H7 (cell line): ENCODE measurements around the gene MTHFSD. TPM values are rescaled to one million over a fixed set of nuclear protein-coding genes. Genes with fewer than 3 reads are reported as not detected.

Experiments used
- DNase-seq: peaks from one replicate; pipeline ENCODE4 v3.0.0; 2012
- H3K27me3 ChIP-seq: 2 replicates; pipeline ENCODE4 v1.6.0; 2011; ENCODE audit warnings: mild to moderate bottlenecking, low read length; ENCODE audit not compliant: control insufficient read depth, insufficient read depth
- H3K36me3 ChIP-seq: replicated peaks from 2 replicates; pipeline ENCODE4 v1.5.1; 2011; ENCODE audit warnings: low read length; ENCODE audit not compliant: control insufficient read depth, insufficient read depth
- H3K4me3 ChIP-seq: 2 replicates; pipeline ENCODE4 v1.5.1; 2011; ENCODE audit warnings: low read depth, mild to moderate bottlenecking, control low read depth, low read length, moderate library complexity; ENCODE audit not compliant: insufficient read depth
- total RNA-seq: library from RNA; depleted of rRNA; stranded (reverse); fragments of >200 nt; shearing (Covaris generic); gene quantifications from 2 replicates; pipeline ENCODE4 v1.2.3, GENCODE V29; 2014; rRNA removed

The MTHFSD gene
- total RNA-seq, 1 experiment from 2014 or later: 15.3 TPM

- peak; percentile 44 for DNase-seq
- no peaks in the 10 kb centered on the region for H3K36me3 ChIP-seq
- H3K27me3 ChIP-seq: 0 out of 2 replicates have a peak, but pooled peaks cover 2% of the 10 kb centered on the region
- no peak overlapping the region for H3K4me3 ChIP-seq
Measured at GRCh38 chr16:86480444-86480843, 74.6 kb downstream of the MTHFSD start.

Other genes starting within 250 kb of the MTHFSD start
- not detected in 2 replicates for gene FOXF1, start 44.7 kb downstream of the MTHFSD start, total RNA-seq
- 0.62 TPM in 1 of 2 replicates, not detected in the other for gene FOXC2, start 11.6 kb upstream of the MTHFSD start, total RNA-seq
- 0.15 and 0.17 TPM in 2 replicates for gene FOXL1, start 23.3 kb upstream of the MTHFSD start, total RNA-seq